RCC 7860 (cell line): ENCODE measurements around the gene INPP5A.

Source experiments
- DNase-seq: peaks from one replicate; pipeline ENCODE4 v3.0.0-alpha.2; 2015; ENCODE audit warnings: low spot score
- FAIRE-seq: peaks from 2 replicates; lab custom pipeline; 2012; peaks lifted over from hg19 to GRCh38; lab: Jason Lieb, UNC

INPP5A gene

DNA sequence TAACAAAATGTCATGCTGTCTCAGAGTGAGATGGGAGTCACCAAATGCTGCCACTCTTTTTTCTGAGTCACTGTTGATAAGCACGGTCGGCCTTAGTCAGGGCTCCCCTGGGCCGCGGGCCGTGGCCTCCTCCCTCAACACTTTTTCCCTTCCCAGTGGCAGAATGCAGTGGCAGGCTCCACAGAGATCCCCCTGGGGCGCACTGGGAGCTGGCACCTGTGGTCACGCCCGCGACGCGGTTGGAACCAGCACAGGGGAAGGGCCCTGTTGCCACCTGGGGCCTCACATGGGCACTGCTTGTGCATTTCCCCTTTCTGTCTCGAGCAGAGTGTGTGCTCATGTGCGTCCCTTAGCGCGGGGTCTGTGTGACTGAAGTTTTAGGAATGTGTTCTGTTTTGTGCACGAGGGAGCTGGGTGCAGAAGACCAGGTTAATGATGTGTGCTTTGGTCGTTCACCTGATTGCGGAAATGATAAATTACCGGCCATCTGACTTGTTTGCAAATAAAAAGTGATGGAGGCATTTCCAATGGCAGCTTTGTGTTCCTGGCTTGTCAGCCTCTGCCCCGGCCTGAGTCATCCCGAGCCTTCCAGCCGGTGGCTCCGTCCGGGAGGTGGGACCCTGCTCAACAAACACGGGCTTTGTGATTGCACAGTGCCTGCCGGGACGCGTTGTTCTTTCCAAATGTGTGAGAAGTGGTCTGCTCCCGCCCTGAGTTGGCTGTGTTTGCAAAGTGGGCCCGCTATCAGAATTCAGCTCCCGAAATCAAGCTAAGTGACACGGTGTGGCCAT is 147.7 kb downstream of the INPP5A start:
- FAIRE-seq: peak; percentile 87
- peak; percentile 73 for DNase-seq

DNA sequence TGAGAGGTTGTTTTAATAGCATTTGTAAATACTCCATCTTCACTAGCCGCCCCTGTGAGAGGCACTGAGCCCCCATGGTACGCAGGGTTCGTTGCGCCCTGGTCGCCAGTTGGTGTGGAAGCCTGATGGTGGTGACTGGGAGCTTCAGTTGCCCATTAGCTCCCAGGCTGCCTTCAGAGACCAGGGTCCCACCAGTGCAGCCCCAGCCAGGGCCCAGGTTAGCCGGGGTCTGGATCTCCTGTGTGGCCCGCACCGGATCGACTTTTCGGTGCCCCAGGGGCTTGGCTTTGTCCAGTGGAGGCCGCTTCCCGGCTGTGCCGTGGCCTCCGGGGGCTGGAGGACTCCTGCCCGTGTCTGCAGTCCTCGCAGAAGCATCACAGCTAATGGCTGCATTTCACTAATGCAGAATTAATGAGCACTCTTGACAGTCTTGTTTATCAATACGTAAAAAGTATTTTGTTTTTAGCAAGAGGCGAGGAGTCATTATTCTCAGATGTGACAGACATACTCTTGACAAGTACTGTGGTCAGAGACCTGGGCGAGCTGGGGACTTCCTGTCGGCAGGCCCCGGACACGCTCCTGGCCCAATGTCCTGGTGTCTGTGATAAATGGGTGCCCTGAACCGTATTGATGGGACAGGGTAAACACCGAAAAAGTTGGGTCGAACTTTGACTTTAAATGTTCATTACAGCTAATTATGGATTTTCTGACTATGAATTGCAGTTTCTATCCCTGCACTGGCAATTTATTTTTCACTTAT is 148.5 kb downstream of the INPP5A start:
- no peak for DNase-seq
- FAIRE-seq: no peak

DNA sequence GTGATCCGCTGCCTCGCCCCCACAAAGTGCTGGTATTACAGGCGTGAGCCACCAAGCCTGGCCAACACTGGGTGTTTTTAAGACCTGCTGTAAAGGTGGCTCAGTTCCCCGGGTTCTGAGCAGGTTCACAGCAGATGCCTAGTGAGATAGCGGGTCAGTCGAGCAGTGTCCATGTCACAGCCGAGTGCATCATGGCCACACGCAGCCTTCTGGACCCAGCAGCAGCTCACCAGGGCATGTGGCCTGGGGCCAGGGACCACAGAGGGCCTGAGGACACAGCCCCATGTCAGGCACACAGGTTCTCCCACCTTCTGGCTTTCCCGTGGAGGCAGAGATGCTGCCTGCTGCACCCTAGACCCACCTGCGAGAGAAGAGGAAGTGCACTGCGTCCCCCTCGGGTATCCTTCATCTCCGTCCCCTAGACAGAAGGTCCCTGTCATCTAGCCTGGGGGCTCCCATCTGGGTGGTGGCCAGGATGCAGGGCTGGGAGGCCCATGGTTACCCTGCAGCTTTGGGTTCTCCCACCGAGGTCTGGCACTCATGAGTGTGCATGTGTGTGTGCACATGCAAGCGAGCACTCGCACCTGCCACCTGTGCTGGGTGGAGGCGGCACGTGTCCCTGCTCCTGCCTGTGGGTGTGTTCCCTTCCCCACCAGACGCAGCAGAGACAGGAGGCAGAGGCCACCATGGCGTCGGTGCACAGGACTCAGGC is 149.8 kb downstream of the INPP5A start:
- FAIRE-seq (no peak), DNase-seq (no peak)

DNA sequence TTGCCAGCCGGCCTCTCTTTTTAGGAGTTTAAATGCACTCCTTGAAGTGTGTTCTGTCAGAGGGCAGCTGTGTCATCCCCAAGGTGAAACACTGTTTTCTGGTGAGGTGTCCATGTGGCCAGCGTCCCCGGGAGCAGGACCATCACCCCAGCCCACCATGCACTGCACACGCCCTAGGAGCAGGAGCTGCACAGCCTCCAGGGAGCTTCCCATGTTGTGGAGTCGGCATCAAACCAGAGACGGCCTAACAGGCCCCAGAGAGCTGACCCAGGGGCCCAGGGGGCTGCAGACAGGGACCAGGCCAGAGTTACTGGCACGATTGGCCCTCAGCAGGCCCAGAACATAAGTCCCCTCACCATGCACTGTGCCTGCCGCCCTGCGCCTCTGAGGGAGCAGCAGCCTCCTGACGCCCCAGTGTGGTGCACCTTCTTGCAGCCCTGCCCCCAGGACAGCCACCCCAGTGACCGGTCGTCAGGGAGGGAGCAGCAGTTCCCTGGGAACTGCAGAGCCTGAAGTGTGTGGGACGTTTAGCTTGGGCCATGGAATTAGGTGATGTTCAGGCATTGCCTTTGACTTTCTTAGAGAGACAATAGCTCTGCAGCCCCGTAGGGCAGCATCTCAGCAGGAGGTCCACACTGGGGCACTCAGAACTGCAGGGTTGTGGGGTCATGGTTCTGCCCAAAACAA is 150.4 kb downstream of the INPP5A start:
- FAIRE-seq: no peak

DNA sequence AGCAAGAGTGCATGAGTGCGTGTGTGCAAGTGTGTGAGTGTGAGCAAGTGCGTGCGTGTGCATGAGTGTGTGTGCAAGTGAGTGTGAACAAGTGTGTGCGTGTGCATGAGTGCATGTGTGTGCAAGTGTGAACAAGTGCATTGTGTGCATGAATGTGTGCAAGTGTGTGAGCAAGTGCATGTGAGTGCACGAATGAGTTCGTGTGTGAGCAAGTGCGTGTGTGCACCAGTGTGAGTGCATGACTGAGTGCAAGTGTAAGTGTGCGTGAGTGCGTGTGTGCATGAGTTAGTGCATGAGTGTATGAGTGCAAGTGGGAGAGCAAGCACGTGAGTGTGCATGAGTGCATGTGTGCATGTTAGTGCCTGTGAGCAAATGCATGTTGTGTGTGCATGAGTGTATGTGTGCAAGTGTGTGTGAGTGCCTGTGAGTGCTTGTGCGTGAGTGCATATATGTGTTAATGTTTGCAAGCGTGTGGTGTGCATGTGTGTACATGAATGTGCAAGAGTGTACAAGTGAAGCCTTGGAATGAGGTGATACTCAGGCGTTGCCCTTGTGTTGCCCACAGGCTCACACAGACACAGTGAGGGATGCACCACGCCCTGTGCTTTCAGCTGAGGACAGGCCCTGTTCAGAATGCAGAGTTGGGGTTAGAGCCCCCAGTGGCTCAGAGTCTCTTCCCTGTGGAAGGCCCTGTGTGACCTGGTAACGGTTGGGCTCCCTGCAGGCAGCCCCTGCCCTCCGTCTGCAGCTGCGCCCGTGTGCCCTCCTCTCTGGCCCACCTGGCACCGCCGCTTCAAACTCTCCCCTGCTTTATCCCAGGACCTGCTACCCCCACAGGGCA is 151.2 kb downstream of the INPP5A start:
- FAIRE-seq (no peak), DNase-seq (no peak)

More for the DNA sequence above, 150.4 kb downstream of the INPP5A start:
- no peak for DNase-seq

DNA sequence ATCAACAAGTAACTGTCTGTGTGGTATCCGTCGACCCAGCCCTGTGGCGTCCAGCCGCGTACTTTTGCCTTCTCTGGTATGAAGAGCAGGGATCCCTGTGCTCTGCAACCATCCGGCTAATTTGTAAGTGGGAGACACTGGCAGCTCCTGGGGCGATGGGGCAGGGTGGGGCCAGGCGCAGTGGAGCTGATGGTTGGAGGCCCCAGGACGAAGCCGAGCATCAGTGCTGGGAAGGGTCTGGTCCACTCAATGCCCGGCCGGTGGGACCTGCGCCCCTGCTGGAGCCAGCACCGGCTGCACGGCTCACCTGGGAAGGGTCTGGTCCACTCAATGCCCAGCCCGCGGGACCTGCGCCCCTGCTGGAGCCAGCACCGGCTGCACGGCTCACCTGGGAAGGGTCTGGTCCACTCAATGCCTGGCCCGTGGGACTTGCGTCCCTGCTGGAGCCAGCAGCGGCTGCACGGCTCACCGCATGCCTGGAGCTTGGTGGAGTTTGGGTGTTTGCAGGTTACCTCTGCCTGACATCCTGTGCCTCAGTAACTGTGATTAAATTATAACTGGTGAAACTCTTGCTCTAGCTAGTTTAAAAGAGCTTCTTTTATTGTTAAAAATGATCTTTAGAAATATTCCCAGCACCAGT is 152.3 kb downstream of the INPP5A start:
- DNase-seq (no peak), FAIRE-seq (no peak)

DNA sequence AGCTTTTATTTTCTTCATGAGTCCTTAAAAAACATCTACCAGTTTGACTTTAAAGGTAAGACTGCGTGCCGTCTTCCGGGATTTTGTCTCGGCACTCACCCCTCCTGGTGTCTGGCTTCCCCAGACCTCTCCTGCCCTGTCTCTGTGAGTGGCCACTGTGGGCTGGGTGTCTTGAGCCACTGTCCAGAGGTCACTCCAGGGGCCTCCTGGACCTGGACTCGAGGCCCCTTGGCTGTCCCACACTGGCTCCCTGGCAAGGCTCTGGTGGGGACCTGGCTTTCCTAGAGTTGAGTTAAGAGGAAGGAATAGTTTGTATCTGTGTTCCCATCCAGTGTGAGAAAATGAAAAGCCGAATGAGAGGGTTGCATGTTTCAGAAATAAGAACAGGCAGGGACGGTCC is 152.8 kb downstream of the INPP5A start:
- FAIRE-seq (no peak), DNase-seq (no peak)

DNA sequence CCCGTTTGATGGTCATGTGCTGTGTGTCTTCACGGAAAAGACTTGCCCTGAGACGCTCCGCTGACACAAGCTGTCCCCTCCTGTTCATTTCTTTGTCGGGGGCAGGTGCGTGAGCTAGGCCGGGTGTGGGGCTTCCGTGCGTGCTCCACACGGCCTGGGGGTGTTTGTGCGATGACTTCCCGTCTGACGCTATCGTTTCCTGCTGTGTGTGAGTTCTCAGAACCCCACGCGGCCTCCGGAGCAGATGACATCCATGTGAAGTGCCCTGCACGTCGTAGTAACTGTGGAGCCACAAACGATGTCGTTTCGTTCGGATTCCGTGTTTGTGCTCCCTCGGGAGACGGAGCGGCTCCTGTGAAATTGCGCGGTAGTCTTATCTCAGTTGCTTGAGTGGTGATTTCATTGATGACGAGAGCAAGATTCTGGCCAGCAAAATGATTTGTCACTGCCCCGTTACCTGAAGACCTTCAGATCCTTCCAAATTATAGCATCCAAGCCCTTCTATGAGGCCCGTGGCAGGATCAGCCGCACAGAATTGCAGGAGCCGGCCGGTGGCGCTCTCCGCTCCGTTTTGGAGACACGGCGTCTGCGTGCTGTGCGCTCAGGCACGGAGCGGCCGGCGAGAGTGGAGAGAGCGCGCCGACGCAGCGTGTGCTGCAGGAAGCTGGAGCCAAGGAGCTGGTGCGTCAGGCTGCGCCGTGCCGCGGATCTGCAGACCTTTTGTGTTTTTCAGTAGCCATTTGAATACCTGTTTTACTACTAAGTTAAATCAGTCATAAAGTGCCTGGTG is 153.4 kb downstream of the INPP5A start:
- DNase-seq: no peak
- no peak for FAIRE-seq

DNA sequence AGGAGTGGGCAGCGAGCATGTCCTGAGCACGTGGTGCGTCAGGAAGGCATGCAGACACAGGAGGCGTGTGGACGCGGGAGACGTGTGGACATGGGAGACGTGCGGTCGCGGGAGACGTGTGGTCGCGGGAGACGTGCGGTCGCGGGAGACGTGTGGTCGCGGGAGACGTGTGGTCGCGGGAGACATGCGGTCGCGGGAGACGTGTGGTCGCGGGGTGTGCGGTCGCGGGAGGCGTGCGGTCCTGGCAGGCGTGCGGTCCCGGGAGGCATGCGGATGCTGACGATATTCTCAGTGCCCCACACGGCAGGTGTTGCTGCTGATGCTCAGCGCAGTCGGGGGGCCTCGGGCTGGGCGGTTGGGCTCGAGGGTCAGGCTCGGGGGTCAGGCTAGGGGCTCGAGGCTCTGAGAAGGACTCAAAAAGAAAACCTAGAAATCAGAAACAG is 154.1 kb downstream of the INPP5A start:
- DNase-seq (no peak), FAIRE-seq (no peak)

DNA sequence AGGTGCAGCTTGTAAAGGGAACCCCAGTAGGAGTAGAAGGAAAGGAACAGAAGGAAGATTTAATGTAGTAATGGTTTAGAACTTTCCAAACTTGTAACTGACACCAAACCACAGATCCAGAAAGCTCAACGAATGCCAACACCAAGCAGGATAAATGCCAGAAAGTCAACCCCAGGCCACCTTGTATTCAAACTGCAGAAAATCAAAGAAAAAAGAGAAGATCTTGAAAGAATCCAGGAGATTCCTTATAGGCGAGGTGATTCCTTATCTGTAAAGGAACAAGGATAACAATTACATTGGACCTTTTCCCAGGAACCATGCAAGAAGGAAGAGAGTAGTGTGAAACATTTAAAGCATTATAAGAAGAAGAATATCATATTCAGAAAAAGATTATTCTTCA is 154.7 kb downstream of the INPP5A start:
- no peak for FAIRE-seq
- DNase-seq: no peak

DNA sequence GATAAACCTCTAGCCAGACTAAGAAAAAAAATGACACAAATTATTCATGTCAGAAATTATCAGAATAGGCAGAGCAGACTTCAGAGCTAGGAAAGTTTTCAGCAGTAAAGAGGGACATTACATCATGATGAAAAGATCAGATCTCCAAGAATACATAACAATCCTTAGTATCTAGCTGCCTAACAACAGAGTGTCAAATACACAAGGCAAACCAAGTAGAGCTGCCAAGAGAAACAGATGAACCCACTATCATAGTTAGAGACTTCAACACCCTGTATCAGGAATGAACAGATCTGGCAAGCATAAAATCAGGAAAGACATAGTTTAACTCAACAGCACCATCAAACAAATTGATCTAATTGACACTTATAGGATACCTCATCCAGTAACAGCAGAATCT is 156.1 kb downstream of the INPP5A start:
- FAIRE-seq: no peak
- DNase-seq: no peak

DNA sequence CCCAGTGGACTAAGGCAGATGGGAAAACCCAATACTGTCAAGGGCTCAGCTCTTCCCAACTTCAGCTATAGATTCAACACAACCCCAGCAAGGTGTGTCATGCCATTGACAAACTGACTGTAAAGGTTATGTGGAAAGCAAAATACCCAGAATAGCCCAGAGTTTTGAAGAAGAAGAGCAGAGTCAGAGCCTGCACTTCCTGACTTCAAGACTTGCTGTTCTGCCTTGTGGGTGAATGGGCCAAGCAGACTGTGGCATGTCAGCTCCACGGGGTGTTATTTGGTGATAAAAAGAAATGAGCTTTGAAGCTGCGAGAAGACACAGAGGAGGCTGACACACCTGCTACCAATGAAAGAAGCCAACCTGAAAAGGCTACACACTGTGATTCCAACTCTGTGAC is 158.6 kb downstream of the INPP5A start:
- DNase-seq (no peak), FAIRE-seq (no peak)

DNA sequence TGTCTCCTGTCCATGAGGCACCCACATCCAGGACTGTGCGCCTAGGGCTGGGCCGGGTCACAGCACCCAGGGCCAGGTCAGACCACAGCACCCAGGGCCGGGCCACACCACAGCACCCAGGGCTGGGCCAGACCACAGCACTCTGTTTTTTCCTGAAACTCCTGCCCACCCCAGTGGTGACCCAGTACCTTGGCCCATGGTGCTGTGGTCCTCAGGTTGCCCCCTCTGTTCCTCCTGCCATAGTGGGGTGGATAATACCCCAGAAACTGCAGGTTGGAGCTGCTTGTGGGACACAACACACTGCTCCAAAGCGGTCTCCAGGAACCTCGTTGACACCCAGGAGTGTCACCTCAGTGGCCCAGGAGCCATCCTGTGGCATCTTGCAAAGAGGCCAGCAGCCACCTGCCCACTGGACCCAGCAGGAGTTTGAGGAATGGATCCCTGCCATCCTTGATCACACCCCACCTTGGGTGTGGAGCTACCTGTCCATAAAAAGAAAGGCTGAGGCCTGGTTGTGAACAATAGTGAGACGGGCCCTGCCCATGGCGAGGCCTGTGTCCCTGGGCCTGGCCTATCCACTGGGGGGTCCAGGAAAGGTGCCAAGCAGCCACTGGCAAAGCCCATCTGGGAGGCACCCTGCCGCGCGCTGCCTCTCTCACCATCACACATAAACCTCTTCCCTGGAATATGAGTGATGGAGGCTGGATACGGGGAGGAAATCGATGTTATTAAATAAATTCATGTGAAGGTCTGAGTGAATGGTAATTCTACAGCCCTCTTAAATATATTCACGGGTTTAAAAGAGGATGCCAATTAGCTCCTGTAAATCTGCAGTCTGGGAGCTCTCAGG is 159.4 kb downstream of the INPP5A start:
- DNase-seq (no peak), FAIRE-seq (no peak)

DNA sequence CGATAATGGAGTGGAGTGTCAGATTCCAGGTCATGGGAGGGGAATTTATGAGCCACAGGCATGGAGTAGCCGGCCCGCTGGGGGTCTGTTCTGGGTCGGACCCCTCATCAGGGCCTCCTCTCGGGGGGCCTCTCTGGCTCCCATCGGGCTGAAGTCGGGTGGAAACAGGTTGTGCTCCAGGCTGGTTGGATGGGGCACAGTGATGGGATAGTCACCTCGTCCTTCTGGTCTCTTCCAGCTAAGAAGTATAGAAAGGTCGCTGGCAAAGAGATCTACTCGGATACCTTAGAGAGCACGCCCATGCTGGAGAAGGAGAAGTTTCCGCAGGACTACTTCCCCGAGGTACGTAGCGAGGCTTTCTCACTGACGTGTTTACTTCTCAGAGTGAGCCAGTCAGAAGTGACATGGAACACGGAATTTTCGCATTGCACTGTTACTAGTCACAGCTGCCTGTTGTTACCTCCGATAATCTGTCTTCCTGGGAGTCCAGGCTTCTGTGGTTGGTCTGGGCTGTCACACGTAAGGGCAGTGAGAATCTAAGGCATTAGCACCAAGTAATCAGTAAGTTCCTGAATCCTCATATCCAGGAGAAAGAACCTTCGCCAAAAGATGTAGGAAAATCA is 160.1 kb downstream of the INPP5A start:
- FAIRE-seq: no peak
- DNase-seq: no peak

DNA sequence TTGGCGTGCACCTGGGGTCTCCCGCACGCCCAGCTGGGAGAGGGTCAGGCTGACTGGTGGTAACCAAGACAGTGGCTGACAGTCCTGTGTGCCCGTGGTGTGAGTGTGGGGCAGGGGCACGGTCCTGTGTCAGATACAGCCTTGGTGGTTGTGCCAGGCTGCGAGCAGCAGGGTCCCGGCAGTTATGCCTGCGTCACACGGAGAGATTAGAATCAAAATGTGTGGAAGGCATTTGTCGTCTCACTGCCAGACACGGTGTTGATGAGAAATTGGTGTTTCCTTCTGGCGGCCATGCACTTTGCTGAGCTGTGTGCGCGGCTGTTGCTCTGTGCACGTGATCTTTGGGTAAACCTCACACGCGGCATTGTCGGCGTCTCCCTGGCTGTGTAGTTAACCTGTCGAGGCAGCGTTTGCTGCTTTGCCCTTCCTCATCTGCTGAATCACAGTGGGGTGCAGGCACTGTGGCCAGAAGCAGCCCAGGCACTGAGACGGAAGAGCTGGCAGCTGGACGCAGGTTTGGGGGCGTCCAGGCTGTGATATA is 160.7 kb downstream of the INPP5A start:
- DNase-seq: no peak
- no peak for FAIRE-seq

DNA sequence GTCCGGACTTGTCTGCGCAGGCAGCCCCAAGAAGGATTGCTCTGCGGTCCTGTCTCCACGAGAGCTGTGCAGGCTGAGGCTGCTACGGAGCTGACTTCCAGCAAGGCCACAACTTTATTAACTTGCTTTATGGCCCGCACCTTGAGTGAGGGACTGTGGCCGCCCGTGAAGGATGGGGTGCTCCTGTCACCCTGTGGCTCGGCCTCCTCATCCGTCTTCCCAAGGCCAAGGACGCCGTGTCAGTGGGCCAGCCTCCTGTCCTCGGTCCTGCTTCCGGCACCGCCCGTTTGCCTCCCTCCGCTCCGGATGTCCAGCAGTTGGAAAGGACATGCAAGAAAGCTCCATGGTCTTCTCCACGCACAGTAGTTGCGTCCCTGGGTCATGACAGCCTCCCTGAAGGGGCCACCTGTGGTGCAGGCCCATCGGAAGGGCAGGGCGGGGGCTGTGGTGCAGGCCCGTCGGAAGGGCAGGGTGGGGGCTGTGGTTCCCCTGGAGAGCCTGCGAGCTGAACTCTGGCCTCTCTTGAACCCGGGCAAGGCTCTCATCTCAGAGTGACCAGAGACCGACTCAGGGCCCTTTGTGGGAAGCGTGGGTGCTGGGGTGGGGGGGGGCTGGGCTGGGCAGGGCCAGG is 161.3 kb downstream of the INPP5A start:
- DNase-seq (no peak), FAIRE-seq (no peak)
